SW480 (cell line): ENCODE results near the gene PLXNC1.
"Not testable (repeated sequence)": the region's sequence is repeated elsewhere in the genome, so short reads cannot be mapped to it uniquely, and the experiment has no call there.

Experiments
- DNase-seq: peaks from one replicate; pipeline ENCODE4 v3.0.0-alpha.2; 2016; ENCODE audit warnings: low spot score

PLXNC1 gene

GRCh38 chr12:94297096-94297699 is 148.8 kb downstream of the PLXNC1 start:
- no peak for DNase-seq

GRCh38 chr12:94297876-94298505 is 149.6 kb downstream of the PLXNC1 start:
- DNase-seq = no peak

- DNase-seq = no peak
Measured at GRCh38 chr12:94299846-94300245, 151.5 kb downstream of the PLXNC1 start.

GRCh38 chr12:94304012-94304411 is 155.6 kb downstream of the PLXNC1 start:
- DNase-seq = no peak

- DNase-seq = no peak
Measured at GRCh38 chr12:94304566-94305061, 156.2 kb downstream of the PLXNC1 start.

- no peak for DNase-seq
Measured at GRCh38 chr12:94305130-94305957, 157.0 kb downstream of the PLXNC1 start.

GRCh38 chr12:94308612-94309011 is 160.2 kb downstream of the PLXNC1 start:
- no peak for DNase-seq

GRCh38 chr12:94309373-94309772 is 161.0 kb downstream of the PLXNC1 start:
- no peak for DNase-seq

- no peak for DNase-seq
Measured at GRCh38 chr12:94312378-94312777, 164.0 kb downstream of the PLXNC1 start.

GRCh38 chr12:94316600-94316999 is 168.2 kb downstream of the PLXNC1 start:
- DNase-seq = not testable (repeated sequence)

- no peak for DNase-seq
Measured at GRCh38 chr12:94318181-94318580, 169.8 kb downstream of the PLXNC1 start.

GRCh38 chr12:94320109-94320508 is 171.7 kb downstream of the PLXNC1 start:
- no peak for DNase-seq

- DNase-seq = no peak
Measured at GRCh38 chr12:94322346-94322745, 174.0 kb downstream of the PLXNC1 start.

GRCh38 chr12:94326234-94326633 is 177.9 kb downstream of the PLXNC1 start:
- no peak for DNase-seq

- no peak for DNase-seq
Measured at GRCh38 chr12:94326727-94327126, 178.3 kb downstream of the PLXNC1 start.

- DNase-seq = no peak
Measured at GRCh38 chr12:94327809-94328208, 179.4 kb downstream of the PLXNC1 start.

GRCh38 chr12:94329366-94329765 is 181.0 kb downstream of the PLXNC1 start:
- DNase-seq = no peak

GRCh38 chr12:94333396-94333795 is 185.0 kb downstream of the PLXNC1 start:
- no peak for DNase-seq

- DNase-seq = no peak
Measured at GRCh38 chr12:94336211-94336925, 188.0 kb downstream of the PLXNC1 start.

- DNase-seq = no peak
Measured at GRCh38 chr12:94338006-94338794, 189.8 kb downstream of the PLXNC1 start.

GRCh38 chr12:94340573-94340972 is 192.2 kb downstream of the PLXNC1 start:
- DNase-seq = no peak
